ENCODE data around the gene DPT.

- TF ChIP-seq HDGF (IDR thresholded peaks at IDR 0.05; ENCODE audit: borderline replicate concordance) (no peak), FOXK2 (IDR thresholded peaks at IDR 0.05) (no peak), ARNT (IDR thresholded peaks at IDR 0.05) (no peak)
Observed at GRCh38 chr1:168763031-168763430, 34.0 kb upstream of the DPT start.

All from HEK293T (cell line).